HL-60 (cell line): Measurements from ENCODE around the gene IPPK.

Experiments used
- GABPA ChIP-seq: IDR thresholded peaks from 2 replicates; pipeline ENCODE4 v1.6.1; 2012; ENCODE audit warnings: low read depth
- POLR2AphosphoS5 ChIP-seq: IDR thresholded peaks from 2 replicates; pipeline ENCODE4 v1.6.1; 2012; ENCODE audit warnings: low read depth
- SPI1 ChIP-seq: IDR thresholded peaks from 2 replicates; pipeline ENCODE4 v1.6.1; 2012; ENCODE audit warnings: low read depth, mild to moderate bottlenecking, borderline replicate concordance
- TF ChIP-seq, protein P1 (sequence below): IDR thresholded peaks from one replicate; pipeline ENCODE4 v1.5.1; 2011; ENCODE audit warnings: low read length, control low read depth, inconsistent platforms; ENCODE audit not compliant: insufficient read depth
- TF ChIP-seq, protein P2 (sequence below): IDR thresholded peaks from 2 replicates; pipeline ENCODE4 v1.6.1; 2012; ENCODE audit warnings: low read depth; ENCODE audit not compliant: insufficient replicate concordance

DNA sequence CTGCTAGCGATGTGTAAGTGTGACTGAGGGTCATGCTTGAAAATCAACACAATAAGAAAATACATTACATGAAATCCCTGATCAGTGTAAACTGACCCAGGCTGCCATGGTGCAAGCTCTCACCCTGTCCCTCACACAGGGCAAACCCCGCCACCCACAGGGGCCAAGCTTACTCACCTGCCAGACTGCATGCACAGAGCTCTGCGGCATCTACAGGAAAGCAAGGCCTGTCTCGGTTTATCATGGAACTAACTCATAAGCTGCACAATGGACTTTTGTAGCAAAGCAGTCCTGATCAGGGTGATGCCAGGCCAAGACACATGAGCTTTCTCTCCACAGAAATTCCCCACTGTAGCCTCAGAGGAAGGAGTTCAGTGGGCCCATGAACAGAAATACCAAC lies 9.7 kb downstream of the IPPK start:
- TF ChIP-seq, protein P1, sequence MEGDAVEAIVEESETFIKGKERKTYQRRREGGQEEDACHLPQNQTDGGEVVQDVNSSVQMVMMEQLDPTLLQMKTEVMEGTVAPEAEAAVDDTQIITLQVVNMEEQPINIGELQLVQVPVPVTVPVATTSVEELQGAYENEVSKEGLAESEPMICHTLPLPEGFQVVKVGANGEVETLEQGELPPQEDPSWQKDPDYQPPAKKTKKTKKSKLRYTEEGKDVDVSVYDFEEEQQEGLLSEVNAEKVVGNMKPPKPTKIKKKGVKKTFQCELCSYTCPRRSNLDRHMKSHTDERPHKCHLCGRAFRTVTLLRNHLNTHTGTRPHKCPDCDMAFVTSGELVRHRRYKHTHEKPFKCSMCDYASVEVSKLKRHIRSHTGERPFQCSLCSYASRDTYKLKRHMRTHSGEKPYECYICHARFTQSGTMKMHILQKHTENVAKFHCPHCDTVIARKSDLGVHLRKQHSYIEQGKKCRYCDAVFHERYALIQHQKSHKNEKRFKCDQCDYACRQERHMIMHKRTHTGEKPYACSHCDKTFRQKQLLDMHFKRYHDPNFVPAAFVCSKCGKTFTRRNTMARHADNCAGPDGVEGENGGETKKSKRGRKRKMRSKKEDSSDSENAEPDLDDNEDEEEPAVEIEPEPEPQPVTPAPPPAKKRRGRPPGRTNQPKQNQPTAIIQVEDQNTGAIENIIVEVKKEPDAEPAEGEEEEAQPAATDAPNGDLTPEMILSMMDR, result no peak
- no peak for TF ChIP-seq POLR2AphosphoS5
- TF ChIP-seq GABPA, result no peak
- TF ChIP-seq, protein P2, sequence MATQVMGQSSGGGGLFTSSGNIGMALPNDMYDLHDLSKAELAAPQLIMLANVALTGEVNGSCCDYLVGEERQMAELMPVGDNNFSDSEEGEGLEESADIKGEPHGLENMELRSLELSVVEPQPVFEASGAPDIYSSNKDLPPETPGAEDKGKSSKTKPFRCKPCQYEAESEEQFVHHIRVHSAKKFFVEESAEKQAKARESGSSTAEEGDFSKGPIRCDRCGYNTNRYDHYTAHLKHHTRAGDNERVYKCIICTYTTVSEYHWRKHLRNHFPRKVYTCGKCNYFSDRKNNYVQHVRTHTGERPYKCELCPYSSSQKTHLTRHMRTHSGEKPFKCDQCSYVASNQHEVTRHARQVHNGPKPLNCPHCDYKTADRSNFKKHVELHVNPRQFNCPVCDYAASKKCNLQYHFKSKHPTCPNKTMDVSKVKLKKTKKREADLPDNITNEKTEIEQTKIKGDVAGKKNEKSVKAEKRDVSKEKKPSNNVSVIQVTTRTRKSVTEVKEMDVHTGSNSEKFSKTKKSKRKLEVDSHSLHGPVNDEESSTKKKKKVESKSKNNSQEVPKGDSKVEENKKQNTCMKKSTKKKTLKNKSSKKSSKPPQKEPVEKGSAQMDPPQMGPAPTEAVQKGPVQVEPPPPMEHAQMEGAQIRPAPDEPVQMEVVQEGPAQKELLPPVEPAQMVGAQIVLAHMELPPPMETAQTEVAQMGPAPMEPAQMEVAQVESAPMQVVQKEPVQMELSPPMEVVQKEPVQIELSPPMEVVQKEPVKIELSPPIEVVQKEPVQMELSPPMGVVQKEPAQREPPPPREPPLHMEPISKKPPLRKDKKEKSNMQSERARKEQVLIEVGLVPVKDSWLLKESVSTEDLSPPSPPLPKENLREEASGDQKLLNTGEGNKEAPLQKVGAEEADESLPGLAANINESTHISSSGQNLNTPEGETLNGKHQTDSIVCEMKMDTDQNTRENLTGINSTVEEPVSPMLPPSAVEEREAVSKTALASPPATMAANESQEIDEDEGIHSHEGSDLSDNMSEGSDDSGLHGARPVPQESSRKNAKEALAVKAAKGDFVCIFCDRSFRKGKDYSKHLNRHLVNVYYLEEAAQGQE, result no peak
- TF ChIP-seq SPI1, result no peak
